Choroid plexus epithelial cell (primary cell): Measurements from ENCODE around the gene TBC1D30.
"Not testable (repeated sequence)": the region's sequence is repeated elsewhere in the genome, so short reads cannot be mapped to it uniquely, and the experiment has no call there.

Experiments
- DNase-seq: peaks from one replicate; pipeline ENCODE4 v3.0.0-alpha.2; 2010; ENCODE audit warnings: low read depth
- H3K4me3 ChIP-seq: 2 replicates; pipeline ENCODE4 v1.5.1; 2011; ENCODE audit warnings: low read depth, mild to moderate bottlenecking, control low read depth, low read length, moderate library complexity
- CTCF ChIP-seq: conservative IDR thresholded peaks from 2 replicates; pipeline ENCODE4 v1.5.1; 2011; ENCODE audit warnings: low read depth, mild to moderate bottlenecking, control low read depth, inconsistent platforms, low read length, moderate library complexity

Gene TBC1D30

GRCh38 chr12:64796205-64796845, 28.1 kb upstream of the TBC1D30 start:
- peak; percentile 97 for DNase-seq
- no peak overlapping the region for H3K4me3 ChIP-seq
- TF ChIP-seq CTCF: peak; percentile 76

GRCh38 chr12:64797156-64797555, 27.3 kb upstream of the TBC1D30 start:
- H3K4me3 ChIP-seq: no peak overlapping the region
- DNase-seq: no peak
- TF ChIP-seq CTCF: no peak

GRCh38 chr12:64798165-64798564, 26.3 kb upstream of the TBC1D30 start:
- TF ChIP-seq CTCF: no peak

GRCh38 chr12:64800640-64801039, 23.8 kb upstream of the TBC1D30 start:
- H3K4me3 ChIP-seq: no peak overlapping the region
- DNase-seq: no peak
- no peak for TF ChIP-seq CTCF

More at GRCh38 chr12:64798165-64798564, 26.3 kb upstream of the TBC1D30 start:
- no peak for DNase-seq
- H3K4me3 ChIP-seq: no peak overlapping the region

GRCh38 chr12:64801381-64801780, 23.1 kb upstream of the TBC1D30 start:
- TF ChIP-seq CTCF: peak; percentile 24
- no peak for DNase-seq
- H3K4me3 ChIP-seq: no peak overlapping the region

GRCh38 chr12:64802180-64802775, 22.2 kb upstream of the TBC1D30 start:
- not testable (repeated sequence) for H3K4me3 ChIP-seq
- peak; percentile 96 for TF ChIP-seq CTCF
- peak; percentile 53 for DNase-seq

- DNase-seq: no peak
- no peak for TF ChIP-seq CTCF
- no peak overlapping the region for H3K4me3 ChIP-seq
These were observed 18.3 kb upstream of the TBC1D30 start for GRCh38 chr12:64806173-64806572.
